Transverse colon (tissue), 4 donors: ENCODE results near the gene RBM47. TPM values are rescaled to one million over a fixed set of nuclear protein-coding genes. Genes with fewer than 3 reads are reported as not detected.
A peak's percentile ranks its signal among the peaks of the same experiment; 100 is the strongest.

Source experiments
- DNase-seq: peaks from one replicate; pipeline ENCODE4 v3.0.0-alpha.2; 2019
- H3K27ac ChIP-seq, 4 donors: fragments of 200-600 bp; sonication (generic); 2 replicates each; pipeline ENCODE4 v1.5.1; 2016 to 2018; ENCODE audit warnings: inconsistent platforms in 4 of 4
- H3K27me3 ChIP-seq: fragments of 200-600 bp; sonication (generic); 2 replicates; pipeline ENCODE4 v1.5.1; 2017; ENCODE audit warnings: inconsistent platforms
- H3K36me3 ChIP-seq, 4 donors: fragments of 200-600 bp; sonication (generic); 2 replicates each; pipeline ENCODE4 v1.5.1; 2017 to 2019; ENCODE audit warnings: inconsistent platforms in 4 of 4
- H3K4me1 ChIP-seq, 4 donors: fragments of 200-600 bp; sonication (generic); 2 replicates each; pipeline ENCODE4 v1.5.1; 2017 to 2020; ENCODE audit warnings: inconsistent platforms in 4 of 4
- H3K4me3 ChIP-seq, 4 donors: fragments of 200-600 bp; sonication (generic); 1 replicate in 1 of 4; 2 replicates in 3 of 4; pipeline versions ENCODE4 v1.5.1 to v1.6.1; 2017 to 2019; ENCODE audit warnings: inconsistent platforms in 4 of 4
- H3K9me3 ChIP-seq, 2 donors: fragments of 200-600 bp; sonication (generic); 2 replicates each; pipeline ENCODE4 v1.5.1; 2017 to 2019; ENCODE audit warnings: inconsistent platforms in 2 of 2
- CTCF ChIP-seq, 5 experiments: fragments of 200-600 bp in 3 of 5; fragments of 450-650 bp in 2 of 5; sonication (generic) in 3 of 5; IDR thresholded peaks; 1 replicate in 2 of 5; 2 replicates in 3 of 5; pipeline ENCODE4 v1.5.1; 2016 to 2017; ENCODE audit warnings: antibody characterized with exemption in 5 of 5, inconsistent platforms in 3 of 5, mild to moderate bottlenecking in 2 of 5, moderate library complexity in 1 of 5
- EP300 ChIP-seq: sonication (generic); formaldehyde crosslinking; IDR thresholded peaks from one replicate; pipeline ENCODE4 v1.6.1; 2017; ENCODE audit warnings: antibody characterized with exemption, low read depth
- POLR2A ChIP-seq: fragments of 450-650 bp; IDR thresholded peaks from one replicate; pipeline ENCODE4 v1.6.1; 2016; ENCODE audit warnings: antibody characterized with exemption, mild to moderate bottlenecking, moderate library complexity
- POLR2AphosphoS5 ChIP-seq, 3 donors: sonication (generic); formaldehyde crosslinking; IDR thresholded peaks; one replicate each; pipeline ENCODE4 v1.6.1; 2016; ENCODE audit warnings: antibody characterized with exemption in 3 of 3
- WGBS, 2 donors: methylation state at CpG; one replicate each; pipeline ENCODE4 v1.1.5; 2018; ENCODE audit warnings: low coverage in 1 of 2; 5-methylcytosine and 5-hydroxymethylcytosine counted together
- in situ Hi-C, 4 donors: fragments of 200-750 bp; cut with MboI; loops; one replicate each; pipeline versions ENCODE4 v1.15.0 to v1.15.1; 2017; ENCODE audit warnings: low sequenced_read_pairs in 3 of 4, low pct_ligation_motif_present in 1 of 4, low pct_unique_long_range_greater_than_20kb in 1 of 4
- intact Hi-C: fragments of 100-400 bp; cut with DNase I; formaldehyde crosslinking; loops from one replicate; pipeline ENCODE4 v1.15.1; 2023; ENCODE audit warnings: low total_unique reads
- total RNA-seq, 4 donors: library from RNA; depleted of rRNA; stranded (reverse); fragments of >200 nt; gene quantifications; one replicate each; pipeline ENCODE4 v1.1.0, GENCODE V29; 2016

RBM47 gene
- total RNA-seq, 4 donors from 2014 or later, result 273 to 667 (median 572) TPM

- TF ChIP-seq CTCF (IDR thresholded peaks at IDR 0.05), result no peak
- TF ChIP-seq POLR2AphosphoS5 (IDR thresholded peaks at IDR 0.05), result no peak
- 94 to 97% methylated on average over 4 to 7 of the region's 7 CpGs for WGBS, 2 donors
- Histone ChIP-seq H3K9me3 (no peaks in the 10 kb centered on the region), H3K27me3 (no peaks in the 10 kb centered on the region), H3K4me3 (no peak overlapping the region), H3K27ac (no peak overlapping the region), H3K36me3 (no peaks in the 10 kb centered on the region), H3K4me1 (peaks cover 0 to 30% (median 6%) of the 10 kb centered on the region in 4 donors)
- intact Hi-C loops (no loop called here), in situ Hi-C loops (no loop called here)
- DNase-seq, result no peak
Measured at GRCh38 chr4:40481977-40482376, 147.7 kb downstream of the RBM47 start.

GRCh38 chr4:40480291-40480690, 149.4 kb downstream of the RBM47 start:
- Histone ChIP-seq H3K27ac (no peak overlapping the region), H3K9me3 (no peaks in the 10 kb centered on the region), H3K36me3 (no peaks in the 10 kb centered on the region), H3K4me3 (no peak overlapping the region), H3K4me1 (peaks cover 0 to 30% (median 17%) of the 10 kb centered on the region in 4 donors), H3K27me3 (no peaks in the 10 kb centered on the region)
- in situ Hi-C loops (no loop called here), intact Hi-C loops (no loop called here)
- TF ChIP-seq CTCF (IDR thresholded peaks at IDR 0.05), result no peak
- TF ChIP-seq POLR2AphosphoS5 (IDR thresholded peaks at IDR 0.05), result no peak
- no peak for TF ChIP-seq EP300
- TF ChIP-seq POLR2A, result no peak
- DNase-seq, result no peak
- 67 to 83% methylated on average over 1 to 2 of the region's 2 CpGs for WGBS, 2 donors

DNA sequence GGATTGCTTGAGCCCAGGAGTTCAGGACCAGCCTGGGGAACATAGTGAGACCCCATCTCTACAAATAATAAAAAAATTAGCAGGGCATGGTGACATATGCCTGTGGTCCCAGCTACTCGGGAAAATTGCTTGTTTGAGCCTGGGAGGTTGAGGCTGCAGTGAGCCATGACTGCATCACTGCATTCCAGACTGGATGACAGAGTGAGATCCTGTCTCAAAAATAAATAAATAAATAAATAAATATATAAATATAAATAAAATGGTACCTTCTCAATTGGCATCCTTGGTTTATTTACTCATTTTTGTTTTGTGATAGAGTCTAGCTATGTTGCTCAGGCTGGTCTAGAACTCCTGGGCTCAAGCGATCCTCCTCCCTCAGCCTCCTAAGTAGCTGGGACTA, 150.3 kb downstream of the RBM47 start:
- no peak for TF ChIP-seq EP300
- TF ChIP-seq POLR2AphosphoS5 (IDR thresholded peaks at IDR 0.05), result no peak
- TF ChIP-seq CTCF (IDR thresholded peaks at IDR 0.05), result no peak
- TF ChIP-seq POLR2A, result no peak
- peaks cover 0 to 38% (median 22%) of the 10 kb centered on the region in 4 donors for H3K4me1 ChIP-seq
- H3K27me3 ChIP-seq, result no peaks in the 10 kb centered on the region
- intact Hi-C loops, result no loop called here
- no peak for DNase-seq
- no peaks in the 10 kb centered on the region for H3K9me3 ChIP-seq
- H3K36me3 ChIP-seq, result no peaks in the 10 kb centered on the region
- WGBS, 2 donors, result 70 to 72% methylated on average over 2 of the region's 2 CpGs
- H3K27ac ChIP-seq, result no peak overlapping the region
- in situ Hi-C loops, result no loop called here
- no peak overlapping the region for H3K4me3 ChIP-seq

DNA sequence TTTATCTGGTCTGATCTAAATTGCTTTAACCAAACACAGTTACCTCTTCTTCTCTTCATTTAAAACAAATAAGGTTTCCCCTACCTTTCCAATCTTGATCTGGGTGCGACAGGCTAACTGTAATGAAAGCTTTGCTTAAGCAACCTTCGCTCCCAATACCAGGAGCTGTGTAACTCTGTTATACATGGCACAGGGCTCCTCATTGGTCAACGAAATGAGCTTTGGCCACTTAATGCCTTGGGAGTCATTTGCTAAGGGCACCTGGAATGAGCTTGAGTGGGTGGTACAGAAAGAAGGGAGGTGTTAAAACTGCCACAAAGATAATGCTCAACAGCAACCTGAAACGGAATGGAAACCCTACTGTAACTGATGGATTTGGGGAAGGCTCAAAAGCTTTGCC, 154.1 kb downstream of the RBM47 start:
- WGBS, 2 donors, result 47 to 53% methylated on average over 4 of the region's 4 CpGs
- intact Hi-C loops (no loop called here), in situ Hi-C loops (no loop called here)
- TF ChIP-seq POLR2AphosphoS5 (IDR thresholded peaks at IDR 0.05) (peak; percentile 6 to 68 (median 57)), EP300 (no peak)
- Histone ChIP-seq H3K4me3 (peak overlapping the region in 1 of 4 donors; percentile 15), H3K36me3 (no peaks in the 10 kb centered on the region), H3K4me1 (peaks cover 0 to 61% (median 32%) of the 10 kb centered on the region in 4 donors), H3K9me3 (no peaks in the 10 kb centered on the region), H3K27me3 (no peaks in the 10 kb centered on the region), H3K27ac (peak overlapping the region; percentile 51 to 73 (median 66))
- peak; percentile 47 for DNase-seq
